GM12801 (cell line): ENCODE measurements around the gene AFAP1.

ENCODE experiments used
- CTCF ChIP-seq: IDR thresholded peaks from one replicate; pipeline ENCODE4 v1.5.1; 2011; ENCODE audit warnings: control low read depth; ENCODE audit not compliant: insufficient read length; ENCODE audit errors: extremely low read depth

AFAP1 gene

GRCh38 chr4:7793186-7793585 is 146.5 kb downstream of the AFAP1 start:
- no peak for TF ChIP-seq CTCF

GRCh38 chr4:7792616-7793015 is 147.0 kb downstream of the AFAP1 start:
- TF ChIP-seq CTCF = no peak

- no peak for TF ChIP-seq CTCF
Observed at GRCh38 chr4:7790999-7791398, 148.7 kb downstream of the AFAP1 start.

GRCh38 chr4:7790023-7790422 is 149.6 kb downstream of the AFAP1 start:
- TF ChIP-seq CTCF = no peak

- TF ChIP-seq CTCF = no peak
Observed at GRCh38 chr4:7788694-7789425, 150.8 kb downstream of the AFAP1 start.

- no peak for TF ChIP-seq CTCF
Observed at GRCh38 chr4:7788193-7788592, 151.5 kb downstream of the AFAP1 start.

GRCh38 chr4:7787681-7788141 is 151.9 kb downstream of the AFAP1 start:
- TF ChIP-seq CTCF = no peak
